Ishikawa (cell line): Measurements from ENCODE around the gene LCE7A.

Experiments used
- CEBPB ChIP-seq: IDR thresholded peaks from 2 replicates; pipeline ENCODE4 v1.6.1; 2012
- CREB1 ChIP-seq: IDR thresholded peaks from 2 replicates; pipeline ENCODE4 v1.6.1; 2012; ENCODE audit warnings: low read depth
- EGR1 ChIP-seq: IDR thresholded peaks from 2 replicates; pipeline ENCODE4 v1.6.1; 2012
- EP300 ChIP-seq: IDR thresholded peaks from 2 replicates; pipeline ENCODE4 v1.6.1; 2012; ENCODE audit warnings: borderline replicate concordance
- FOXM1 ChIP-seq: IDR thresholded peaks from 2 replicates; pipeline ENCODE4 v1.6.1; 2012; ENCODE audit warnings: low read depth, borderline replicate concordance
- NFIC ChIP-seq: IDR thresholded peaks from 2 replicates; pipeline ENCODE4 v1.6.1; 2012
- RAD21 ChIP-seq: IDR thresholded peaks from 2 replicates; pipeline ENCODE4 v1.6.1; 2012; ENCODE audit warnings: low read depth
- TAF1 ChIP-seq: IDR thresholded peaks from 2 replicates; pipeline ENCODE4 v1.6.1; 2012; ENCODE audit warnings: low read depth, mild to moderate bottlenecking
- TCF12 ChIP-seq: IDR thresholded peaks from 2 replicates; pipeline ENCODE4 v1.6.1; 2012; ENCODE audit warnings: low read depth
- TEAD4 ChIP-seq: IDR thresholded peaks from 2 replicates; pipeline ENCODE4 v1.6.1; 2012
- YY1 ChIP-seq: IDR thresholded peaks from 2 replicates; pipeline ENCODE4 v1.6.1; 2012; ENCODE audit warnings: low read depth
- ZBTB7A ChIP-seq: IDR thresholded peaks from 2 replicates; pipeline ENCODE4 v1.6.1; 2012; ENCODE audit warnings: low read depth
- TF ChIP-seq, protein P1 (sequence below): IDR thresholded peaks from 2 replicates; pipeline ENCODE4 v1.6.1; 2012
- TF ChIP-seq, protein P2 (sequence below): IDR thresholded peaks from 2 replicates; pipeline ENCODE4 v1.6.1; 2012
- TF ChIP-seq, protein P3 (sequence below): IDR thresholded peaks from 2 replicates; pipeline ENCODE4 v1.6.1; 2012; ENCODE audit warnings: low read depth, mild to moderate bottlenecking

The LCE7A gene

DNA sequence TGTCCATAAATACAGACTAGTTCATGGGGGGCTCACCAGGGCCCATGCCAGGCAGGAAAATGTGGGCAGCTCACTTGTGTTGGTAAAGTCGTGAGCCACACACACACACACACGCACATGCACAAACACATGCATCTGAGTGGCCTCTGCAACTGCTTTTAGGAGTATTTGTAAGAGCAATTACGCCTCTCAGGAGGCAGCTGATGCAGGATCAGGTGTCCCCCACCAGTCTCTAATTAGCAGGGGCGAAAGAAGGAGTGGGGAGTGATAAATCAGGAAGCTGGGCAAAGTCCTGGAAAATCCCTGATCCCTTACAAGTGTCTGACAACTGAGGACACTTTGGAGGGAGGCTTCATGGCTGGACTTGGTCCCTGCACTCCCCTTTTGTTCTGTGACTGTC is 42.8 kb downstream of the LCE7A start:
- TF ChIP-seq RAD21 (no peak), EGR1 (no peak)

DNA sequence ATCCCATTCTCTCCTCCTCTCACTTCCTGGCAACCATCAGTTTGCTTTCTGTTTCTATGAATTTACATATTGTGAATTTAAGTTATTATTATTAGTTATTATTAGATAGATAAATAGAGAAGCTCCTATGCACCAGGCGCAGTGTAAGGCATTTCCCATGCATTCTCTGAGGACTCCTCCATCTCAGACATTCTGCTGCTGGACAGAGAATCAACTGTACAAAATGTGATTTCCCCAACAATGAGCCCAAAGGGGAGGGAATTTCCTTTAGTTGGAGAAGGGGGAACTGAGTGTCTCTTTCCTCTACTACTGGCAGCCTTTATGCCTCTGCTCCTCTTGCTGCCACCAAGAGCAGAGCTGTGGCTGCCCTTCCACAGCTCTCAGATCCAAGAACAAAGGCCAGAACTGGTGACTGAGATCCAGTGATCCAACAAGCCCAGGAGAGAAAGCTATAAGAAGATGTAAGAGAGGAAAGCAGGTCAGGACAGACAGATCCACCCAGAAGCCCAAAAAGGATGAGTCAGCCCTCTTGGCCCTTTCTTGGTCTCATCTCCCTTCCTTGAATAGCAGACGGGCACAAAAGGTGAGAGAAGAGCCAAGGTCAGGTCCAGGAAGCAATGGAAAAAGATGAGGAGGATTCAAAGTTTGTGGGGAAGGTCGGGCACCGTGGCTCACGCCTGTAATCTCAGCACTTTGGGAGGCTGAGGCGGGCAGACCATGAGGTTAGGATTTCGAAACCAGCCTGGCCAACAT is 45.1 kb downstream of the LCE7A start:
- TF ChIP-seq EP300: no peak
- TF ChIP-seq CEBPB: no peak
- TF ChIP-seq EGR1: no peak
- TF ChIP-seq CREB1: no peak
- no peak for TF ChIP-seq FOXM1
- no peak for TF ChIP-seq RAD21
- TF ChIP-seq ZBTB7A: no peak
- TF ChIP-seq, protein P1, sequence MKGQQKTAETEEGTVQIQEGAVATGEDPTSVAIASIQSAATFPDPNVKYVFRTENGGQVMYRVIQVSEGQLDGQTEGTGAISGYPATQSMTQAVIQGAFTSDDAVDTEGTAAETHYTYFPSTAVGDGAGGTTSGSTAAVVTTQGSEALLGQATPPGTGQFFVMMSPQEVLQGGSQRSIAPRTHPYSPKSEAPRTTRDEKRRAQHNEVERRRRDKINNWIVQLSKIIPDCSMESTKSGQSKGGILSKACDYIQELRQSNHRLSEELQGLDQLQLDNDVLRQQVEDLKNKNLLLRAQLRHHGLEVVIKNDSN: no peak
- no peak for TF ChIP-seq TAF1
- TF ChIP-seq TEAD4: no peak
- TF ChIP-seq NFIC: no peak
- TF ChIP-seq, protein P2, sequence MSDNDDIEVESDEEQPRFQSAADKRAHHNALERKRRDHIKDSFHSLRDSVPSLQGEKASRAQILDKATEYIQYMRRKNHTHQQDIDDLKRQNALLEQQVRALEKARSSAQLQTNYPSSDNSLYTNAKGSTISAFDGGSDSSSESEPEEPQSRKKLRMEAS: no peak
- no peak for TF ChIP-seq TCF12
- TF ChIP-seq YY1: no peak
- TF ChIP-seq, protein P3, sequence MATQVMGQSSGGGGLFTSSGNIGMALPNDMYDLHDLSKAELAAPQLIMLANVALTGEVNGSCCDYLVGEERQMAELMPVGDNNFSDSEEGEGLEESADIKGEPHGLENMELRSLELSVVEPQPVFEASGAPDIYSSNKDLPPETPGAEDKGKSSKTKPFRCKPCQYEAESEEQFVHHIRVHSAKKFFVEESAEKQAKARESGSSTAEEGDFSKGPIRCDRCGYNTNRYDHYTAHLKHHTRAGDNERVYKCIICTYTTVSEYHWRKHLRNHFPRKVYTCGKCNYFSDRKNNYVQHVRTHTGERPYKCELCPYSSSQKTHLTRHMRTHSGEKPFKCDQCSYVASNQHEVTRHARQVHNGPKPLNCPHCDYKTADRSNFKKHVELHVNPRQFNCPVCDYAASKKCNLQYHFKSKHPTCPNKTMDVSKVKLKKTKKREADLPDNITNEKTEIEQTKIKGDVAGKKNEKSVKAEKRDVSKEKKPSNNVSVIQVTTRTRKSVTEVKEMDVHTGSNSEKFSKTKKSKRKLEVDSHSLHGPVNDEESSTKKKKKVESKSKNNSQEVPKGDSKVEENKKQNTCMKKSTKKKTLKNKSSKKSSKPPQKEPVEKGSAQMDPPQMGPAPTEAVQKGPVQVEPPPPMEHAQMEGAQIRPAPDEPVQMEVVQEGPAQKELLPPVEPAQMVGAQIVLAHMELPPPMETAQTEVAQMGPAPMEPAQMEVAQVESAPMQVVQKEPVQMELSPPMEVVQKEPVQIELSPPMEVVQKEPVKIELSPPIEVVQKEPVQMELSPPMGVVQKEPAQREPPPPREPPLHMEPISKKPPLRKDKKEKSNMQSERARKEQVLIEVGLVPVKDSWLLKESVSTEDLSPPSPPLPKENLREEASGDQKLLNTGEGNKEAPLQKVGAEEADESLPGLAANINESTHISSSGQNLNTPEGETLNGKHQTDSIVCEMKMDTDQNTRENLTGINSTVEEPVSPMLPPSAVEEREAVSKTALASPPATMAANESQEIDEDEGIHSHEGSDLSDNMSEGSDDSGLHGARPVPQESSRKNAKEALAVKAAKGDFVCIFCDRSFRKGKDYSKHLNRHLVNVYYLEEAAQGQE: no peak

DNA sequence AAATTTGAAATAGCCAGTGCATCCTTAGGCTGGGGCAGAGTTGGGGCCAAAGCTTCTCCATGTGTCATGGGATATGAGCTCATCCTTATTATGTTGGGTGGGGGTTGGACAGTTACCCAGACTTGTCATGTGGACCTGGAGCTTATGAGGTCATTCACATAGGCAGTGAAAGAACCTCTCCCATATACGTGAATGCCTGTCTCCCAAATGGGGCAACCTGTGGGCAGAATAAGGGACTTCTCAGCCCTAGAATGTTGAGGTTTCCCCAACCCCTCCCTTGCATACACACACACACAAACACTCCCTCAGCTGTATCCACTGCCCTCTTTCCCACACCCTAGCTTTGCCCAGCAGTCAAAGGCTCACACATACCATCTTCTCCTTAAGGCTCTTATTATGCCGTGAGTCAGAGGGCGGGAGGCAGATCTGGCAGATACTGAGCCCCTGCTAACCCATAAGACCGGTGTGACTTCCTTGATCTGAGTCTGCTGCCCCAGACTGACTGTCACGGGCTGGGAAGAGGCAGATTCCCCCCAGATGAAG is 46.3 kb downstream of the LCE7A start:
- TF ChIP-seq TAF1 (no peak), TEAD4 (no peak), CREB1 (no peak), YY1 (no peak), RAD21 (no peak), EP300 (no peak), NFIC (no peak), TCF12 (no peak), EGR1 (no peak), FOXM1 (no peak), CEBPB (no peak), ZBTB7A (no peak)
- TF ChIP-seq, protein P2: no peak
- TF ChIP-seq, protein P3: no peak
- TF ChIP-seq, protein P1: no peak

DNA sequence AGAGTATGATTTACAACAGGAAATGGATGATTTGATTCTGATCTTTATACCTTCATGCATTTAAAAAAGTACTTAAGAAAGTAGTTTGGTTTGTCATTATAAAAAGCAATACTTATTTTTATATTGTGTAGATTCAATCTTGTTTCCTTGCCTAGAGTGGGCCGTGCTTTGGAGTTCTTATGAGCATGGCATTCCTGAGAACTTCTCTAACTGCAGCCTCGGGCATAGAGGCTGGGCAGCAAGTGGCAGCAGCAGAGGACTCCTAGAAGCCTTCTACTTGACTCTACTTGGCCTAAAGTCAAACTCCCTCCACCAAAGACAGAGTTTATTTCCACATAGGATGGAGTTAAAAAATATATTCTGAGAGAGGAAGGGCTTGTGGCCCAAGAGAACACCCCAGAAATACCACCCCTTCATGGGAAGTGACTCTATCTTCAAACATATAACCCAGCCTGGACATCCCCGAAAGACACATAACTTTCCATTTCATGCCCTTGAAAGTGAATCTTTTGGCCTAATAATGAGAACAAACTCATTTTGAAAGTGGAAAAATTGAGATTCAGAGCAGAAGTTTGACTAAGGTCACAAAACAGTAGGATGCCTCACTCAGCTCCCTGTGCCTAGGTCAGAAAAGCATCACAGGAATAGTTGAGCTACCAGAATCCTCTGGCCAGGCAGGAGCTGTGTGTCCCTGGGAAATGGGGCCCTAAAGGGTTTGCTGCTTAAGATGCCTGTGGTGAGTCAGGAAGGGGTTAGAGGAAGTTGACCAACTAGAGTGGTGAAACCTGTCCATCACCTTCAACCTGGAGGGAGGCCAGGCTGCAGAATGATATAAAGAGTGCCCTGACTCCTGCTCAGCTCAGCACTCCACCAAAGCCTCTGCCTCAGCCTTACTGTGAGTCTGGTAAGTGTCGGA is 48.1 kb downstream of the LCE7A start, which contains the start of gene IVL:
IVL (plus strand) TSS at position 861 of the 916 bp plus-strand sequence. CDS start 1,252 bp downstream, outside the sequence.
- no peak for TF ChIP-seq TEAD4
- TF ChIP-seq FOXM1: no peak
- TF ChIP-seq, protein P2: no peak
- no peak for TF ChIP-seq RAD21
- TF ChIP-seq, protein P1: no peak
- TF ChIP-seq YY1: no peak
- no peak for TF ChIP-seq TCF12
- TF ChIP-seq EP300: no peak
- TF ChIP-seq NFIC: no peak
- no peak for TF ChIP-seq CREB1

DNA sequence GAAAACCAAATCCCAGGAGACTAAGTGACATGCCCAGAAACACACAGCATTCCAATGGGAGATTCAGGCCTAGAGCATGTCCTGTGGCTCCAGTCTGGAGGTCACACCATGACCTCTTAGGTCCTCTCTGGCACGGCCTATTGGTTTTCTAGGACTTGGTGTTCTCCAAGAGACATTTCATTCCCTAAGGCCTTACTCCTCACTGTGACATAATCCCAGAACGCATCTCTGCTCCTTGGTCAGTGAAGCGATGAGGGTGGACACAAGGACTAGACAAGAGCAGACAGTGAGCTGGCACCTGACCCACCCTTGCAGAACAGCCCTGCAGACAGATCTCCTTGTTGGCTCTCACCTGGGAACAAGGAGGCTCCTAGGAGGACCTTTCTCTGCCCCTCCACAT is 49.4 kb downstream of the LCE7A start:
- no peak for TF ChIP-seq EP300
- no peak for TF ChIP-seq RAD21
- TF ChIP-seq CEBPB: no peak
- no peak for TF ChIP-seq TCF12
- no peak for TF ChIP-seq YY1
- TF ChIP-seq, protein P2: no peak
- no peak for TF ChIP-seq TAF1
- TF ChIP-seq CREB1: no peak
- TF ChIP-seq FOXM1: no peak
- TF ChIP-seq NFIC: no peak
- TF ChIP-seq ZBTB7A: no peak
- TF ChIP-seq, protein P1: no peak
- no peak for TF ChIP-seq EGR1
- TF ChIP-seq, protein P3: no peak
- no peak for TF ChIP-seq TEAD4
